Activated CD8-positive, alpha-beta T cell treated with anti-CD3 and anti-CD28 coated beads for 36 hours (primary cell): ENCODE data around the gene TBC1D16. TPM values are rescaled to one million over a fixed set of nuclear protein-coding genes. Genes with fewer than 3 reads are reported as not detected.

Experiments used
- ATAC-seq: fragments of 200-7000 bp; cut with Tn5 transposase; one replicate; pipeline ENCODE4 v1.10.0; 2021; ENCODE audit warnings: mild to moderate bottlenecking, moderate library complexity
- CTCF ChIA-PET: fragments of 350-600 bp; sonication (Branson Sonifier 250); formaldehyde crosslinking; loops from one replicate; lab custom pipeline; 2021; ENCODE audit warnings: antibody characterized with exemption; lab: Charles Lee
- POLR2A ChIA-PET: fragments of 350-600 bp; sonication (Branson Sonifier 250); formaldehyde crosslinking; loops from one replicate; lab custom pipeline; 2021; ENCODE audit warnings: antibody characterized with exemption; lab: Charles Lee
- DNase-seq: peaks from one replicate; pipeline ENCODE4 v3.0.0-alpha.2; 2020
- H3K27ac Mint-ChIP-seq: one replicate; pipeline ENCODE4 v1.8.0; 2021; ENCODE audit warnings: mild to moderate bottlenecking, mixed read lengths
- H3K27me3 Mint-ChIP-seq: one replicate; pipeline ENCODE4 v1.8.0; 2021; ENCODE audit warnings: mixed read lengths
- H3K36me3 Mint-ChIP-seq: one replicate; pipeline ENCODE4 v1.8.0; 2021; ENCODE audit warnings: low read depth, mixed read lengths
- H3K4me1 Mint-ChIP-seq: one replicate; pipeline ENCODE4 v1.8.0; 2021; ENCODE audit warnings: low read depth, mixed read lengths
- H3K4me3 Mint-ChIP-seq: one replicate; pipeline ENCODE4 v1.8.0; 2021; ENCODE audit warnings: mild to moderate bottlenecking, moderate library complexity, mixed read lengths
- H3K9me3 Mint-ChIP-seq: one replicate; pipeline ENCODE4 v1.8.0; 2021; ENCODE audit warnings: mixed read lengths
- intact Hi-C: fragments of 100-400 bp; cut with micrococcal nuclease; formaldehyde crosslinking; loops from one replicate; pipeline ENCODE4 v1.10.0; 2022
- total RNA-seq, 2 experiments: library from RNA; stranded (reverse); gene quantifications; one replicate each; pipeline ENCODE4 v1.2.3, GENCODE V29; 2021
- TF ChIP-seq, protein P1 (sequence below): fragments of 200-600 bp; IDR thresholded peaks from one replicate; pipeline ENCODE4 v1.8.0; 2022; ENCODE audit warnings: antibody characterized with exemption, mild to moderate bottlenecking

Gene TBC1D16
- total RNA-seq, 2 experiments from 2014 or later: 9.6 to 12.0 TPM

DNA sequence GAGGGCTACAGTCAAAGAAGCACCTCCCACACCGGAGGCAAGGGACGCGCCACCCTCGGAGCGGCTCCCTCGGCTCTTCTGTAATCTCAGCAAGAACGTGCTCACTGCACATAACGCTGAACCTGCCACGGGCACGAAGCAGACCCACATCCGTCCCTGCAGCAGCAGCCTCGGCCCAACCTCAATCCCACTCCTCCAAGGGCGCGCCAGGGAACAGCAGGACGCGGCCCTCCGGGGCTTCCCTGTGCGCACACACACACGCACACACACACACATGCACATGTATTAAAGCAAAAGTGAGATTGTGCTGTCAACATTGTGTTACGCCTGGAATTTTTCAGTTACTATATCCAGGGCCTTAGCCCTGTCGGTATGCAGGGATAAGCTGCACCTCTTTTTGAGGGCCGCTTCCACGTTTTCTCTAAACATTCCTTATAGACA, 54.0 kb downstream of the TBC1D16 start:
- DNase-seq (no peak), ATAC-seq (no peak)
- H3K4me3 Mint-ChIP-seq: no peak overlapping the region
- ChIA-PET CTCF (no interaction called here), POLR2A (no interaction called here)
- TF ChIP-seq, protein P1, sequence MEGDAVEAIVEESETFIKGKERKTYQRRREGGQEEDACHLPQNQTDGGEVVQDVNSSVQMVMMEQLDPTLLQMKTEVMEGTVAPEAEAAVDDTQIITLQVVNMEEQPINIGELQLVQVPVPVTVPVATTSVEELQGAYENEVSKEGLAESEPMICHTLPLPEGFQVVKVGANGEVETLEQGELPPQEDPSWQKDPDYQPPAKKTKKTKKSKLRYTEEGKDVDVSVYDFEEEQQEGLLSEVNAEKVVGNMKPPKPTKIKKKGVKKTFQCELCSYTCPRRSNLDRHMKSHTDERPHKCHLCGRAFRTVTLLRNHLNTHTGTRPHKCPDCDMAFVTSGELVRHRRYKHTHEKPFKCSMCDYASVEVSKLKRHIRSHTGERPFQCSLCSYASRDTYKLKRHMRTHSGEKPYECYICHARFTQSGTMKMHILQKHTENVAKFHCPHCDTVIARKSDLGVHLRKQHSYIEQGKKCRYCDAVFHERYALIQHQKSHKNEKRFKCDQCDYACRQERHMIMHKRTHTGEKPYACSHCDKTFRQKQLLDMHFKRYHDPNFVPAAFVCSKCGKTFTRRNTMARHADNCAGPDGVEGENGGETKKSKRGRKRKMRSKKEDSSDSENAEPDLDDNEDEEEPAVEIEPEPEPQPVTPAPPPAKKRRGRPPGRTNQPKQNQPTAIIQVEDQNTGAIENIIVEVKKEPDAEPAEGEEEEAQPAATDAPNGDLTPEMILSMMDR: no peak
- H3K27me3 Mint-ChIP-seq: no peaks in the 10 kb centered on the region
- no peaks in the 10 kb centered on the region for H3K36me3 Mint-ChIP-seq
- no peaks in the 10 kb centered on the region for H3K9me3 Mint-ChIP-seq
- intact Hi-C loops: no loop called here
- H3K27ac Mint-ChIP-seq: no peak overlapping the region
- H3K4me1 Mint-ChIP-seq: no peaks in the 10 kb centered on the region

GRCh38 chr17:79981090-79981489, 54.6 kb downstream of the TBC1D16 start:
- POLR2A ChIA-PET: no interaction called here
- intact Hi-C loops: no loop called here

DNA sequence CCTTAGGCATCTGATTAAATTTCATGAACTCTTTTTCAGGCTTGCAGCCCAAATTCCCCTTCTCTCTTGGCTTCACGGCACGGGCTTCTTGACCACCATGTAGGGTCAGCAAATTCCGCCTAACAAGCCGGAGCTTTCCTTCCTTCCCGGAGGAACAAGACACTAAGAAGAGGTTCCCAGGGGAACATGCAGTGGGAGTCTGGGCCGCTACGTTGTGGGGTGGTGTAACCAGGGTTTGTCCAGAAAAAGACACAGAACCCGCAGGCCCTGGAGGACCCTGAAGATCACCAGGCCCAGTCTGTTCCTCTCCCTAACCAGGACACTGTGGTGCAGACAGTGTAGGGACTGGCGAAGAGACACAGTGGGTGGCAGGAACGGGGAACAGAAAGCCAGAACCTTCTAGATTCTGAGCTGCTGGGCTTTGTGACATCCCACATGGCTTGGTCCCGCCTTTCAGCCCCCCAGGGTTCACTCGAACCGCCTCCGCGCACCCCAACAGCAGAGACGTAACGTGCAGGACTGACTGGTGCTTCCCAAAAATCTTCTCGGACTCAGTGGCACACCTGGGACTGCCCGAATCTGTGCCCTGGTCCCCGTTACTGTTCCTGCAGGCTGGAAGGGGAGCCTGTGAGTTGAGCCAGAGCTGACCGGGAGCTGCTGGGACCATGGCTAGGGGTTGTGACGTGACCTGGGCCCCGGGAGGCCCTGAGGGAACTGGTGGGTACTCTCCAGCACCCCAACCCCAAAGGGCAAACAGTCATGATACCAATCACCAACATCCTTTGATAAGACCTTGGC, 55.2 kb downstream of the TBC1D16 start:
- no peak for DNase-seq
- ChIA-PET CTCF (interaction anchor here (1.0 to 1.7 kb wide), 2 partner anchors 10 to 235 kb away, joined by 3 to 5 read pairs; no protein-coding TSS in a partner anchor), POLR2A (no interaction called here)
- TF ChIP-seq, protein P1: no peak
- no peak overlapping the region for H3K4me3 Mint-ChIP-seq
- intact Hi-C loops: no loop called here
- no peaks in the 10 kb centered on the region for H3K4me1 Mint-ChIP-seq
- no peak overlapping the region for H3K27ac Mint-ChIP-seq
- no peaks in the 10 kb centered on the region for H3K9me3 Mint-ChIP-seq
- H3K27me3 Mint-ChIP-seq: no peaks in the 10 kb centered on the region
- no peaks in the 10 kb centered on the region for H3K36me3 Mint-ChIP-seq
- no peak for ATAC-seq

More at GRCh38 chr17:79981090-79981489, 54.6 kb downstream of the TBC1D16 start:
- Mint-ChIP-seq H3K27me3 (no peaks in the 10 kb centered on the region), H3K27ac (no peak overlapping the region), H3K36me3 (no peaks in the 10 kb centered on the region), H3K4me1 (no peaks in the 10 kb centered on the region), H3K4me3 (no peak overlapping the region), H3K9me3 (no peaks in the 10 kb centered on the region)
- TF ChIP-seq, protein P1: no peak
- ATAC-seq (no peak), DNase-seq (no peak)
- CTCF ChIA-PET: interaction anchor here (1.0 kb wide), 1 partner anchor 11 kb away, joined by 3 read pairs; no protein-coding TSS in a partner anchor

GRCh38 chr17:79979816-79980215, 55.9 kb downstream of the TBC1D16 start:
- no peak overlapping the region for H3K4me3 Mint-ChIP-seq
- ChIA-PET CTCF (interaction anchor here (0.7 to 1.7 kb wide), 3 partner anchors 10 to 238 kb away, joined by 3 to 5 read pairs (median 3); no protein-coding TSS in a partner anchor), POLR2A (no interaction called here)
- no peaks in the 10 kb centered on the region for H3K9me3 Mint-ChIP-seq
- H3K36me3 Mint-ChIP-seq: no peaks in the 10 kb centered on the region
- no peaks in the 10 kb centered on the region for H3K27me3 Mint-ChIP-seq
- H3K4me1 Mint-ChIP-seq: no peaks in the 10 kb centered on the region
- intact Hi-C loops: no loop called here
- no peak for ATAC-seq
- DNase-seq: no peak
- TF ChIP-seq, protein P1: no peak
- H3K27ac Mint-ChIP-seq: no peak overlapping the region

- DNase-seq (no peak), ATAC-seq (no peak)
- Mint-ChIP-seq H3K36me3 (no peaks in the 10 kb centered on the region), H3K9me3 (no peaks in the 10 kb centered on the region), H3K27me3 (no peaks in the 10 kb centered on the region), H3K27ac (no peak overlapping the region), H3K4me3 (no peak overlapping the region), H3K4me1 (no peaks in the 10 kb centered on the region)
- TF ChIP-seq, protein P1: no peak
- intact Hi-C loops: no loop called here
- POLR2A ChIA-PET: no interaction called here
- CTCF ChIA-PET: interaction anchor here (0.7 to 1.7 kb wide), 3 partner anchors 9 to 238 kb away, joined by 3 to 5 read pairs (median 3); no protein-coding TSS in a partner anchor
Measured at GRCh38 chr17:79979221-79979741, 56.4 kb downstream of the TBC1D16 start.
